Mucosa of stomach (tissue), 1 donor: ENCODE measurements around the gene TAAR2.
A peak's percentile ranks its signal among the peaks of the same experiment; 100 is the strongest.

Experiments used
- H3K27me3 ChIP-seq: one replicate; pipeline ENCODE4 v1.7.0; 2013; ENCODE audit warnings: mild to moderate bottlenecking, low read length; ENCODE audit not compliant: control insufficient read depth, insufficient read depth
- H3K36me3 ChIP-seq: one replicate; pipeline ENCODE4 v1.7.0; 2013; ENCODE audit warnings: low read length; ENCODE audit not compliant: control insufficient read depth, insufficient read depth
- H3K4me1 ChIP-seq: one replicate; pipeline ENCODE4 v1.7.0; 2013; ENCODE audit warnings: mild to moderate bottlenecking, low read length; ENCODE audit not compliant: control insufficient read depth, insufficient read depth
- H3K4me3 ChIP-seq: one replicate; pipeline ENCODE4 v1.7.0; 2013; ENCODE audit warnings: low read length
- H3K9ac ChIP-seq: one replicate; pipeline ENCODE4 v1.7.0; 2013; ENCODE audit warnings: mild to moderate bottlenecking, low read length, moderate library complexity
- H3K9me3 ChIP-seq: one replicate; pipeline ENCODE4 v1.7.0; 2013; ENCODE audit warnings: mild to moderate bottlenecking, low read length, moderate library complexity; ENCODE audit not compliant: control insufficient read depth
- donor health status: Pancreatic carcinoma.

The TAAR2 gene

GRCh38 chr6:132624175-132624574 lies at the start of gene TAAR2:
Gene TAAR2, minus strand, starts transcription at chr6:132624275. Its CDS starts 0 bp downstream, at chr6:132624275.
- no peaks in the 10 kb centered on the region for H3K36me3 ChIP-seq
- no peaks in the 10 kb centered on the region for H3K4me1 ChIP-seq
- no peak within 1 kb of the TSS for H3K4me3 ChIP-seq
- no peaks in the 10 kb centered on the region for H3K9me3 ChIP-seq
- no peak within 1 kb of the TSS for H3K9ac ChIP-seq
- H3K27me3 ChIP-seq: peaks cover 30% of the 10 kb centered on the region

- Histone ChIP-seq H3K9me3 (no peaks in the 10 kb centered on the region), H3K9ac (no peak overlapping the region), H3K27me3 (no peaks in the 10 kb centered on the region)
Measured at GRCh38 chr6:132673376-132674094, 49.5 kb upstream of the TAAR2 start.

GRCh38 chr6:132671295-132671694 lies 47.2 kb upstream of the TAAR2 start:
- Histone ChIP-seq H3K4me3 (no peak overlapping the region), H3K9me3 (no peaks in the 10 kb centered on the region), H3K36me3 (no peaks in the 10 kb centered on the region), H3K9ac (no peak overlapping the region), H3K27me3 (no peaks in the 10 kb centered on the region), H3K4me1 (peaks cover 19% of the 10 kb centered on the region)

More at GRCh38 chr6:132673376-132674094, 49.5 kb upstream of the TAAR2 start:
- Histone ChIP-seq H3K36me3 (no peaks in the 10 kb centered on the region), H3K4me3 (no peak overlapping the region), H3K4me1 (peaks cover 19% of the 10 kb centered on the region)

GRCh38 chr6:132669690-132670291 lies 45.7 kb upstream of the TAAR2 start:
- H3K36me3 ChIP-seq: no peaks in the 10 kb centered on the region
- H3K9ac ChIP-seq: peak overlapping the region; percentile 24
- H3K4me3 ChIP-seq: no peak overlapping the region
- H3K4me1 ChIP-seq: peaks cover 19% of the 10 kb centered on the region
- no peaks in the 10 kb centered on the region for H3K9me3 ChIP-seq
- no peaks in the 10 kb centered on the region for H3K27me3 ChIP-seq

- no peaks in the 10 kb centered on the region for H3K36me3 ChIP-seq
- peaks cover 11% of the 10 kb centered on the region for H3K4me1 ChIP-seq
- H3K9me3 ChIP-seq: no peaks in the 10 kb centered on the region
- peaks cover 8% of the 10 kb centered on the region for H3K27me3 ChIP-seq
- no peak overlapping the region for H3K9ac ChIP-seq
- no peak overlapping the region for H3K4me3 ChIP-seq
Measured at GRCh38 chr6:132666118-132666517, 42.0 kb upstream of the TAAR2 start.

GRCh38 chr6:132664309-132665034 lies 40.4 kb upstream of the TAAR2 start:
- no peaks in the 10 kb centered on the region for H3K36me3 ChIP-seq

GRCh38 chr6:132663661-132664060 lies 39.6 kb upstream of the TAAR2 start:
- peaks cover 17% of the 10 kb centered on the region for H3K27me3 ChIP-seq
- H3K36me3 ChIP-seq: no peaks in the 10 kb centered on the region
- H3K4me3 ChIP-seq: no peak overlapping the region
- no peaks in the 10 kb centered on the region for H3K4me1 ChIP-seq
- no peaks in the 10 kb centered on the region for H3K9me3 ChIP-seq
- no peak overlapping the region for H3K9ac ChIP-seq

More at GRCh38 chr6:132664309-132665034, 40.4 kb upstream of the TAAR2 start:
- no peak overlapping the region for H3K4me3 ChIP-seq
- no peaks in the 10 kb centered on the region for H3K9me3 ChIP-seq
- H3K4me1 ChIP-seq: no peaks in the 10 kb centered on the region
- H3K27me3 ChIP-seq: peaks cover 15% of the 10 kb centered on the region
- no peak overlapping the region for H3K9ac ChIP-seq

GRCh38 chr6:132661906-132662305 lies 37.8 kb upstream of the TAAR2 start:
- Histone ChIP-seq H3K27me3 (peaks cover 19% of the 10 kb centered on the region), H3K9me3 (no peaks in the 10 kb centered on the region), H3K4me1 (no peaks in the 10 kb centered on the region)

GRCh38 chr6:132659082-132659481 lies 35.0 kb upstream of the TAAR2 start, which contains the start of gene TAAR1:
Gene TAAR1, minus strand, starts transcription at chr6:132659182. Its CDS starts 13,179 bp downstream, at chr6:132646003.
- Histone ChIP-seq H3K4me1 (no peaks in the 10 kb centered on the region), H3K36me3 (no peaks in the 10 kb centered on the region), H3K4me3 (no peak within 1 kb of the TSS), H3K9ac (no peak within 1 kb of the TSS), H3K27me3 (peaks cover 37% of the 10 kb centered on the region), H3K9me3 (no peaks in the 10 kb centered on the region)

More at GRCh38 chr6:132661906-132662305, 37.8 kb upstream of the TAAR2 start:
- Histone ChIP-seq H3K36me3 (no peaks in the 10 kb centered on the region), H3K9ac (no peak overlapping the region), H3K4me3 (no peak overlapping the region)

- H3K4me1 ChIP-seq: no peaks in the 10 kb centered on the region
- no peak overlapping the region for H3K9ac ChIP-seq
- no peaks in the 10 kb centered on the region for H3K36me3 ChIP-seq
- H3K4me3 ChIP-seq: no peak overlapping the region
- peaks cover 69% of the 10 kb centered on the region for H3K27me3 ChIP-seq
- no peaks in the 10 kb centered on the region for H3K9me3 ChIP-seq
Measured at GRCh38 chr6:132651062-132651461, 27.0 kb upstream of the TAAR2 start.

GRCh38 chr6:132650429-132650828 lies 26.4 kb upstream of the TAAR2 start:
- H3K4me1 ChIP-seq: no peaks in the 10 kb centered on the region
- no peak overlapping the region for H3K4me3 ChIP-seq
- H3K36me3 ChIP-seq: no peaks in the 10 kb centered on the region
- H3K9me3 ChIP-seq: no peaks in the 10 kb centered on the region
- H3K9ac ChIP-seq: no peak overlapping the region
- peaks cover 69% of the 10 kb centered on the region for H3K27me3 ChIP-seq

GRCh38 chr6:132648828-132649227 lies 24.8 kb upstream of the TAAR2 start:
- no peaks in the 10 kb centered on the region for H3K9me3 ChIP-seq
- no peak overlapping the region for H3K4me3 ChIP-seq
- peaks cover 61% of the 10 kb centered on the region for H3K27me3 ChIP-seq
- H3K4me1 ChIP-seq: no peaks in the 10 kb centered on the region
- no peak overlapping the region for H3K9ac ChIP-seq
- no peaks in the 10 kb centered on the region for H3K36me3 ChIP-seq
